ENCODE measurements around the gene SMAP1.

SMAP1 gene

DNA sequence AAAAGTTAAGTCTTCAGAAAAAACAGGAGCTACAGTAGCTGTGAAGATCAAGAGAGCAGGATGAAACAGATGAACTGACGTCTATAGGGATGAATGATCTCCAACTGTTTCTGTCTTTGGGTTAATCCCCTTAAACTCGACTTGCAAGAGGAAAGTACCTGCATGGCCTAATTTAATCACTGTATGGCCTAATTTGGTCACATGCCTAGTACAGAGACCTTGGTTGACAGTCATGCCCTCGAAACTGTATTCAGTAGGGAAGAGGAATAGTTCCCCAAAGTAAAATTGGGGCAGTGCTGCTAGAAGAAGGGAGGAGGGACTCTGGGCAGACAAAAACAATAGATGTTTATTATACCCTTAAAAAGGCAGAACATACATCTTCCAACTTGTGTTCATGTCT lies 10.0 kb upstream of the SMAP1 start:
- Histone ChIP-seq H3K27ac (ENCODE audit: low read depth, low read length) (no peak overlapping the region), H3K4me1 (ENCODE audit: control insufficient read depth, insufficient read depth, low read length) (no peaks in the 10 kb centered on the region), H3K9me3 (ENCODE audit: control insufficient read depth, insufficient read depth, low read depth, low read length) (no peaks in the 10 kb centered on the region), H3K36me3 (ENCODE audit: control insufficient read depth, insufficient read depth, low read length) (no peaks in the 10 kb centered on the region), H3K9ac (ENCODE audit: low read length) (no peak overlapping the region), H3K4me3 (ENCODE audit: low read depth, low read length) (no peak overlapping the region), H3K27me3 (ENCODE audit: control insufficient read depth, insufficient read depth, low read length) (no peaks in the 10 kb centered on the region)

DNA sequence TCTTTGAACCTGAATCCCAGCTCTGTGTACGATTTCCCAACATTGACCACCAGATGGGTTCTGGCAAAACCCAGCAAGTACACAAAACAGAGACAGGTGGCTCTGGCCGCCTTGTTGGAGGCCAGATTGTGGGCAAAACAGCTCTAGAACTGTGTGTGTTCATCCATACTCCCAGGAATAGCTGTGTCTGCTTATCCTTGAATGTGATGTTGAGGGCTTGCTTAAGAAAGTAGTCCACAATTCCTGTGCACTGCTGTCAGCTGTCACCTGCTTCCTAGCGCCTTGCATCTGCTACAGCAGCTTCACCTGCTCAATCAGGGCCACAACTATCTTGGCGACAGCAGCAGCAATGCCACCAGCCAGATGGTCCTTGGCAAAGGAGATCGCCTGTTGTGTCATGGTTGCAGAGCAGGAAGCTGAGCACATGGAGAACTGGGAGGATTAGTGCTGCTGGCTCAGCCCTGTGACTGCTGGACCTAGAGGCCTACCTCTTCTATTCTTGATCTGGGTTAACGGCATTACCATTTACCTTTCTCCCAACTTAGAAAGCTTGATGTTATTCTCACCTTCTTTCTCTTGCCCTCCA lies 3.7 kb upstream of the SMAP1 start:
- Histone ChIP-seq H3K9me3 (ENCODE audit: control insufficient read depth, insufficient read depth, low read depth, low read length) (no peaks in the 10 kb centered on the region), H3K27ac (ENCODE audit: low read depth, low read length) (no peak overlapping the region), H3K27me3 (ENCODE audit: control insufficient read depth, insufficient read depth, low read length) (no peaks in the 10 kb centered on the region), H3K4me1 (ENCODE audit: control insufficient read depth, insufficient read depth, low read length) (peaks cover 6% of the 10 kb centered on the region), H3K36me3 (ENCODE audit: control insufficient read depth, insufficient read depth, low read length) (no peaks in the 10 kb centered on the region), H3K9ac (ENCODE audit: low read length) (no peak overlapping the region), H3K4me3 (ENCODE audit: low read depth, low read length) (no peak overlapping the region)

DNA sequence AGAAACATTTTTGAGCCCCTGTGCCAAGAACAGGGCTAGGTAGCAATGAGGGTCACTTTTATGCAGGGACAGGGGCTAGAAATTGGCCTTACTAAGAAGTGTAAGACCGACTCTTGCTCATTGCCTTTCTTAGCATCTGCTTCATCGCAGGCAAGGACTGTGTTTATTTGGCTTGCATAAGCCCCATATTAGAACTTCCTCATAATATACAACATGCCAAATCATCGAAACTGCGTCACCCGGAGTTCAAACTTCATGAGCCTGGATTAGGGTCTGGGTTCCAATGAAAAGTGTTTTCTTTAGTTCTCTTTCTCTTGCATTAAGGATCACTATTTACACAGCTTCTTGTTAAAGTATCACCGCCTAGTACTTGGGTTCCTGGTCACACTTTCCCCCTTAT lies 977 bp upstream of the SMAP1 start:
- Histone ChIP-seq H3K9ac (ENCODE audit: low read length) (no peak overlapping the region), H3K4me1 (ENCODE audit: control insufficient read depth, insufficient read depth, low read length) (peaks cover 13% of the 10 kb centered on the region), H3K9me3 (ENCODE audit: control insufficient read depth, insufficient read depth, low read depth, low read length) (no peaks in the 10 kb centered on the region), H3K4me3 (ENCODE audit: low read depth, low read length) (no peak overlapping the region), H3K27me3 (ENCODE audit: control insufficient read depth, insufficient read depth, low read length) (no peaks in the 10 kb centered on the region), H3K27ac (ENCODE audit: low read depth, low read length) (no peak overlapping the region), H3K36me3 (ENCODE audit: control insufficient read depth, insufficient read depth, low read length) (no peaks in the 10 kb centered on the region)

DNA sequence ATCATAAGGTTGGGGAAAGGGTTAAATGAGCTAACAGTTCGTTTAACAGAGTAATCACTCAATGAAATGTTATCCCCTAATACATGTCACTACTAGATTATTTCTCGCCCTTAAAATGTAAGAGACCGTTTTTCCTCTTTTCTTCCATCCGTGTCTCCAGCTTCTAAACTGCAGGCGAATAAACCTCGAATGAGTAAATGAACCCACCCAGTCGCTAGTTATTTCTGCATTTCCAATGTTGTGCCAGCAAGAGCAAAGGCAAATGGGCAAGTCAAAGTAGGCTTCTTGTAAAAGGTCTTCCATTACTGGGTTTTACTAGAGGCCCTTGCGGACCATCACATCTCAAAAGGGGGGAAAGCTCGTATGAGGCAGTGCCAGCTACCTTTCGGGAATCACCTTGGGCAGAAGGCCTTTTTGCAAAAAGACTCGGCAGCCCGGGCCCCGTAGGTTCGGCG lies 400 bp upstream of the SMAP1 start:
- H3K9ac ChIP-seq (ENCODE audit: low read length), result peak overlapping the region; percentile 77
- peaks cover 17% of the 10 kb centered on the region for H3K4me1 ChIP-seq (ENCODE audit: control insufficient read depth, insufficient read depth, low read length)
- peak overlapping the region; percentile 41 for H3K27ac ChIP-seq (ENCODE audit: low read depth, low read length)
- peak overlapping the region; percentile 91 for H3K4me3 ChIP-seq (ENCODE audit: low read depth, low read length)
- H3K9me3 ChIP-seq (ENCODE audit: control insufficient read depth, insufficient read depth, low read depth, low read length), result no peaks in the 10 kb centered on the region
- H3K27me3 ChIP-seq (ENCODE audit: control insufficient read depth, insufficient read depth, low read length), result no peaks in the 10 kb centered on the region
- no peaks in the 10 kb centered on the region for H3K36me3 ChIP-seq (ENCODE audit: control insufficient read depth, insufficient read depth, low read length)

DNA sequence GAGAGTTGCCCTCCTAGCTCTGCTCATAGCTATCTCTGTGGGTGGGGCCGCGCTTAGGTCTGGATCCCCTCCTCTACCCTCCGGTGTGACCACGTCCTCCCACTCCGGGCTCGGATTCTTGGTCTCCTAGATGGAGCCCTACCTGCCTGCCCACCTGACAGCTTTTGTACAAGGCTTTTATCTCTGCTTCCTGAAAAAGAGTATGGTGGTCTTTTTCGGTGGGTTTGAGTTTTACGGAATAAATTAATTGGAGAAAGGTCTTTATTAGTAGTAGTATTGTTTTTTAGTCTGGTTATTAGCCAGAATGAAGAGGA lies 773 bp downstream of the SMAP1 start:
- peaks cover 28% of the 10 kb centered on the region for H3K4me1 ChIP-seq (ENCODE audit: control insufficient read depth, insufficient read depth, low read length)
- peak overlapping the region; percentile 91 for H3K4me3 ChIP-seq (ENCODE audit: low read depth, low read length)
- H3K9ac ChIP-seq (ENCODE audit: low read length), result peak overlapping the region; percentile 91
- H3K36me3 ChIP-seq (ENCODE audit: control insufficient read depth, insufficient read depth, low read length), result no peaks in the 10 kb centered on the region
- H3K27me3 ChIP-seq (ENCODE audit: control insufficient read depth, insufficient read depth, low read length), result no peaks in the 10 kb centered on the region
- no peak overlapping the region for H3K27ac ChIP-seq (ENCODE audit: low read depth, low read length)
- no peaks in the 10 kb centered on the region for H3K9me3 ChIP-seq (ENCODE audit: control insufficient read depth, insufficient read depth, low read depth, low read length)

DNA sequence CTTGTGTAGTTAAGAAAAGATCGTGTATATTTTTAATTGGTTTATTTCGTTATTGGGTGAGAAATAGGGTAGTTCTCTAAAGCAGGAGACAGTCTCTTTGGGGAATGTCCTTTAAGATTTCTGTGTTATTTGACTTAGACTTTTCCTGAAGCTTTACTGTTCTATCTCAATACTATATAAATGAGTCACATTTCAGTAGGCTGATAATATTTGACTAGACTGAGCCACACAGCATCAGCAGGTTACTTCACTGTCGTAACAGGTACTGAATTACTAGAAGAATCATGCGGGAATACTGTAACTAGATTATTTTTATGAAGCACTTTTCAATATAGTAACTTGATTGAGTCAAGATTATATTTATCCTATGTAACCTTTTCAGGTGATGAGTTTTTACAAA lies 1.4 kb downstream of the SMAP1 start:
- H3K36me3 ChIP-seq (ENCODE audit: control insufficient read depth, insufficient read depth, low read length), result no peaks in the 10 kb centered on the region
- H3K9ac ChIP-seq (ENCODE audit: low read length), result no peak overlapping the region
- peak overlapping the region; percentile 91 for H3K4me3 ChIP-seq (ENCODE audit: low read depth, low read length)
- no peaks in the 10 kb centered on the region for H3K9me3 ChIP-seq (ENCODE audit: control insufficient read depth, insufficient read depth, low read depth, low read length)
- no peaks in the 10 kb centered on the region for H3K27me3 ChIP-seq (ENCODE audit: control insufficient read depth, insufficient read depth, low read length)
- H3K4me1 ChIP-seq (ENCODE audit: control insufficient read depth, insufficient read depth, low read length), result peaks cover 34% of the 10 kb centered on the region
- no peak overlapping the region for H3K27ac ChIP-seq (ENCODE audit: low read depth, low read length)

DNA sequence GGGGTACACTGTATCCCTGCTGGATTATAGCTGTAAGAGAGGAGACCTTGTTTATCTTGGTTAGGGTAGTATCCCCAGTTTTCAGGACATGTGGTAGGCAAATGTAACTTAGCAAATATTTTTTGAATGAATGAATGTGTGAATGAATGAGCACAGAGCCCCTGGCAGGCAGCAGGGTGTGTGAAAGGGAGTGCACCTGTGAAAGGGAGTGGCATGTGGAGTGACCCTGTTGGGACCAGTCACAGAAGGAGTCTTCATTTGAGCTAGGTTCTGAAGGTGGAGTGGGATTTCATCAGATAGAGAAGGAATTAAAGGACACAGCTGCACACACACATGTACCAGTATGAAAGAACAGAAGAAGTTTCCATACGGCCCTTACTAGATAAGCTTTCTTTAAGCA lies 4.9 kb downstream of the SMAP1 start:
- Histone ChIP-seq H3K4me3 (ENCODE audit: low read depth, low read length) (no peak overlapping the region), H3K36me3 (ENCODE audit: control insufficient read depth, insufficient read depth, low read length) (no peaks in the 10 kb centered on the region), H3K27me3 (ENCODE audit: control insufficient read depth, insufficient read depth, low read length) (no peaks in the 10 kb centered on the region), H3K27ac (ENCODE audit: low read depth, low read length) (no peak overlapping the region), H3K4me1 (ENCODE audit: control insufficient read depth, insufficient read depth, low read length) (peaks cover 30% of the 10 kb centered on the region), H3K9ac (ENCODE audit: low read length) (no peak overlapping the region), H3K9me3 (ENCODE audit: control insufficient read depth, insufficient read depth, low read depth, low read length) (no peaks in the 10 kb centered on the region)

DNA sequence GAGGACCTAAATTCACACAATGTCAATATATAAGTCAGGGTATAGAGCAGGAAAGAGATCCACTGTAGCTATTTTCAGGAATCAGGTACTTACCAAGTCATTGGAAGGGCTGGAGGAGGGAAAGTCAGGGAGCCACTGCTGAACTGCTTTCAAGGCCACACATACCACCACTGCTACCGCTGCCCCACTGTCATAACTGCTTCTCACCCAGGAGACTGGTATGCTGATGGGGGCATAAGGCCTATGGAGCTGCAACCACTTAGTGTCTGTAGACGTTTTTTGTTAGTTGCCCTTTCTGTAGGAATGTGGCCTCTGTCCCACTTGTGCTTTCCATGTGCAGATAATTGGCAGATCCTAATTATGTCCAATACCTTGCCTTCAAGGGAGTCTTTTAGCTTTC lies 5.4 kb downstream of the SMAP1 start:
- Histone ChIP-seq H3K9me3 (ENCODE audit: control insufficient read depth, insufficient read depth, low read depth, low read length) (no peaks in the 10 kb centered on the region), H3K4me1 (ENCODE audit: control insufficient read depth, insufficient read depth, low read length) (peaks cover 30% of the 10 kb centered on the region), H3K9ac (ENCODE audit: low read length) (no peak overlapping the region), H3K27ac (ENCODE audit: low read depth, low read length) (peak overlapping the region; percentile 41), H3K27me3 (ENCODE audit: control insufficient read depth, insufficient read depth, low read length) (no peaks in the 10 kb centered on the region), H3K36me3 (ENCODE audit: control insufficient read depth, insufficient read depth, low read length) (no peaks in the 10 kb centered on the region), H3K4me3 (ENCODE audit: low read depth, low read length) (no peak overlapping the region; the same call in 1 of the 2 replicates)

DNA sequence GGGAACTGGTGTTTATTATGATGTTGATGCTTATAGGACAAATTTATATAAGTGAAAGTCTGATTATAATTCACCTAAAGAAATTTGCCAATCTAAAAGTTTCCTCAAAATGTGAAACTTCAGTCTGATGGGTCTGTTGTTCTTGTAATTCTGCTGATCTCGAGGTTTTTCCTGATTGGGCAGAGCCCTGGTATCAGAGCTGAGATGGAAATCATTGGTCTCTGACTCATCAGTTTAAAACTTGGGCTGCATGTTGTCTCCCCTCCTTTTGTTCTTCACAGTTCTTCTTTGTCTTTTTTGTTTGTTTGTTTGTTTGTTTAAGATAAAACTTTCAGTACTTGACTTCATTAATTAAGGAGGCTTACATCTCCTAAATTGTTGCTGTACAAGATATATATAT lies 5.9 kb downstream of the SMAP1 start:
- no peaks in the 10 kb centered on the region for H3K27me3 ChIP-seq (ENCODE audit: control insufficient read depth, insufficient read depth, low read length)
- peaks cover 30% of the 10 kb centered on the region for H3K4me1 ChIP-seq (ENCODE audit: control insufficient read depth, insufficient read depth, low read length)
- H3K27ac ChIP-seq (ENCODE audit: low read depth, low read length), result peak overlapping the region; percentile 46
- no peaks in the 10 kb centered on the region for H3K36me3 ChIP-seq (ENCODE audit: control insufficient read depth, insufficient read depth, low read length)
- no peak overlapping the region for H3K9ac ChIP-seq (ENCODE audit: low read length)
- H3K9me3 ChIP-seq (ENCODE audit: control insufficient read depth, insufficient read depth, low read depth, low read length), result peaks cover 4% of the 10 kb centered on the region; the same call in 1 of the 2 replicates
- no peak overlapping the region for H3K4me3 ChIP-seq (ENCODE audit: low read depth, low read length)

DNA sequence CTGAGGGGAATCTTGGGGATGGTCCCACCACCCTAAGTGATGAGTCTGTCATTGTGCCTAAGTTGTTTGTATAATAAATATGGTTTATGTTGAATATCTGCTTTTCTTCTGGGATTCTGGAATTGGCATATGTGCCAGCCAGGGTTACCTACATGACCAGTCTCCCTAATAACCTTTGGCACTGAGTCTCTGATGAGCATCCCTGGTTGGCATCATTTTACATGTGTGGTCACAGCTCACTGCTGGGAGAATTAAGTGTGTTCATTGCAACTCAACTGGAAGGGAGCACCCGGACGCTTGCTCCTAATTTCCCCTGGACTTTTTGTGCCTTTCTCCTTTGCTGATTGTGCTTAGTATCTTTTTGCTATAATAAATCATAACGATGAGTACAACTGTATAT lies 8.1 kb downstream of the SMAP1 start:
- H3K9ac ChIP-seq (ENCODE audit: low read length), result no peak overlapping the region
- no peaks in the 10 kb centered on the region for H3K27me3 ChIP-seq (ENCODE audit: control insufficient read depth, insufficient read depth, low read length)
- H3K4me3 ChIP-seq (ENCODE audit: low read depth, low read length), result no peak overlapping the region
- H3K9me3 ChIP-seq (ENCODE audit: control insufficient read depth, insufficient read depth, low read depth, low read length), result peaks cover 4% of the 10 kb centered on the region; the same call in 1 of the 2 replicates
- H3K27ac ChIP-seq (ENCODE audit: low read depth, low read length), result no peak overlapping the region
- peaks cover 22% of the 10 kb centered on the region for H3K4me1 ChIP-seq (ENCODE audit: control insufficient read depth, insufficient read depth, low read length)
- H3K36me3 ChIP-seq (ENCODE audit: control insufficient read depth, insufficient read depth, low read length), result no peaks in the 10 kb centered on the region

DNA sequence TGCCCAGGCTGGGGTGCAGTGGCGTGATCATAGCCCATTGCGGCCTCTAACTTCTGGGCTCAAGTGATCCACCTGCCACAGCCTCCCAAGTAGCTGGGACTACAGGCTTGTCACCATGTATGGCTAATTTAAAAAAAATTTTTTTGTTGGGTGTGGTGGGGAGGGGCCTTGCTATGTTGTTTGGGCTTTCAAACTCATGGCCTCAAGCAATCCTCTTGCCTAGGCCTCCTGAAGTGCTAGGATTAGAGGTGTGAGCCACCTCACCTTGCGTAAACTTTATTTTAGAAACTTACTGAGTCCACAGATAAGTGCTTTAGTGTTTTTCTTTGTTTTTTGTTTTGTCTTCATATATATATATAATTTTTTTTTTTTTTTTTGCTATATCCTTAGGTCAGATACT lies 9.1 kb downstream of the SMAP1 start:
- Histone ChIP-seq H3K36me3 (ENCODE audit: control insufficient read depth, insufficient read depth, low read length) (no peaks in the 10 kb centered on the region), H3K9ac (ENCODE audit: low read length) (no peak overlapping the region), H3K27me3 (ENCODE audit: control insufficient read depth, insufficient read depth, low read length) (no peaks in the 10 kb centered on the region), H3K4me3 (ENCODE audit: low read depth, low read length) (no peak overlapping the region), H3K27ac (ENCODE audit: low read depth, low read length) (no peak overlapping the region), H3K9me3 (ENCODE audit: control insufficient read depth, insufficient read depth, low read depth, low read length) (peaks cover 4% of the 10 kb centered on the region; the same call in 1 of the 2 replicates), H3K4me1 (ENCODE audit: control insufficient read depth, insufficient read depth, low read length) (peaks cover 26% of the 10 kb centered on the region)

DNA sequence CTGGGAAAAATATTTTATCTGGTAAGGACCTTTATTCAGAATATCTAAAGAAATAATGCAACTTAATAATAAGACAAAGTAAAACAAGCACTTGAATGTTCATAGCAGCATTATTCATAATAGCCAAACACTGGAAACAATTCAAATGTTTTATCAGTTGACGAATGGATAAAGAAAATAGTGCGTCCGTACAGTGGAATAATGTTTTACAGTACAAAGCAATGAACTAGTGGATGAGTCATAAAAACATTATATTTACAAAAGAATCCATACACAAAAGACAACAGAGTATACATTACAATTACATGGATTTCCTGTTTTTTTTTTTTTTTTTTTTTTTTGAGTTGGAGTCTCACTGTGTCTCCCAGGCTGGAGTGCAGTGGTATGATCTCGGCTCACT lies 12.7 kb downstream of the SMAP1 start:
- Histone ChIP-seq H3K27me3 (ENCODE audit: control insufficient read depth, insufficient read depth, low read length) (no peaks in the 10 kb centered on the region), H3K27ac (ENCODE audit: low read depth, low read length) (no peak overlapping the region), H3K9me3 (ENCODE audit: control insufficient read depth, insufficient read depth, low read depth, low read length) (peaks cover 4% of the 10 kb centered on the region; the same call in 1 of the 2 replicates), H3K36me3 (ENCODE audit: control insufficient read depth, insufficient read depth, low read length) (no peaks in the 10 kb centered on the region), H3K4me1 (ENCODE audit: control insufficient read depth, insufficient read depth, low read length) (peaks cover 14% of the 10 kb centered on the region), H3K9ac (ENCODE audit: low read length) (no peak overlapping the region), H3K4me3 (ENCODE audit: low read depth, low read length) (no peak overlapping the region)

All from HUES6 (cell line).